ENCODE results near the gene RNASEL. TPM values are rescaled to one million over a fixed set of nuclear protein-coding genes. Genes with fewer than 3 reads are reported as not detected.
A peak's percentile ranks its signal among the peaks of the same experiment; 100 is the strongest.

Gene RNASEL
- total RNA-seq, 1 donor from 2014 or later = 6.2 TPM

GRCh38 chr1:182604175-182605164, 15.4 kb upstream of the RNASEL start, which contains the start of gene RGS16:
Gene RGS16 (minus strand): TSS chr1:182604389. CDS start chr1:182604259, 130 bp downstream.
- H3F3A ChIP-seq (ENCODE audit: low read depth) = peaks cover 17% of the 10 kb centered on the region
- no peak within 1 kb of the TSS for H3K27ac ChIP-seq
- TF ChIP-seq EZH2 (IDR thresholded peaks at IDR 0.05) (no peak), EZH2phosphoT487 (IDR thresholded peaks at IDR 0.05) (no peak)
- TF ChIP-seq, protein P1, sequence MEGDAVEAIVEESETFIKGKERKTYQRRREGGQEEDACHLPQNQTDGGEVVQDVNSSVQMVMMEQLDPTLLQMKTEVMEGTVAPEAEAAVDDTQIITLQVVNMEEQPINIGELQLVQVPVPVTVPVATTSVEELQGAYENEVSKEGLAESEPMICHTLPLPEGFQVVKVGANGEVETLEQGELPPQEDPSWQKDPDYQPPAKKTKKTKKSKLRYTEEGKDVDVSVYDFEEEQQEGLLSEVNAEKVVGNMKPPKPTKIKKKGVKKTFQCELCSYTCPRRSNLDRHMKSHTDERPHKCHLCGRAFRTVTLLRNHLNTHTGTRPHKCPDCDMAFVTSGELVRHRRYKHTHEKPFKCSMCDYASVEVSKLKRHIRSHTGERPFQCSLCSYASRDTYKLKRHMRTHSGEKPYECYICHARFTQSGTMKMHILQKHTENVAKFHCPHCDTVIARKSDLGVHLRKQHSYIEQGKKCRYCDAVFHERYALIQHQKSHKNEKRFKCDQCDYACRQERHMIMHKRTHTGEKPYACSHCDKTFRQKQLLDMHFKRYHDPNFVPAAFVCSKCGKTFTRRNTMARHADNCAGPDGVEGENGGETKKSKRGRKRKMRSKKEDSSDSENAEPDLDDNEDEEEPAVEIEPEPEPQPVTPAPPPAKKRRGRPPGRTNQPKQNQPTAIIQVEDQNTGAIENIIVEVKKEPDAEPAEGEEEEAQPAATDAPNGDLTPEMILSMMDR (IDR thresholded peaks at IDR 0.05) = no peak
- H2AFZ ChIP-seq (replicated peaks) = peak within 1 kb of the TSS; percentile 67
- H3K27me3 ChIP-seq = peaks cover 35% of the 10 kb centered on the region
- no peak within 1 kb of the TSS for H3K9ac ChIP-seq
- peak; percentile 92 for DNase-seq (ENCODE audit: low spot score)
- H3K36me3 ChIP-seq = no peaks in the 10 kb centered on the region
- H3K79me2 ChIP-seq (ENCODE audit: low read depth) = no peaks in the 10 kb centered on the region
- H3K4me3 Mint-ChIP-seq = peak within 1 kb of the TSS; percentile 80
- no peaks in the 10 kb centered on the region for H3K9me3 ChIP-seq (ENCODE audit: low read depth)
- H3K27me3 Mint-ChIP-seq (ENCODE audit: insufficient read depth, low read depth) = peaks cover 20% of the 10 kb centered on the region
- peaks cover 36% of the 10 kb centered on the region for H3K4me1 ChIP-seq
- no peaks in the 10 kb centered on the region for H3K36me3 Mint-ChIP-seq
- peaks cover 40% of the 10 kb centered on the region for H3K4me1 Mint-ChIP-seq
- H3K27ac Mint-ChIP-seq = no peak within 1 kb of the TSS
- H3K4me3 ChIP-seq = peak within 1 kb of the TSS; percentile 42
- peak within 1 kb of the TSS; percentile 75 for H3K4me2 ChIP-seq
- no peaks in the 10 kb centered on the region for H3K9me3 Mint-ChIP-seq
- no peaks in the 10 kb centered on the region for H4K20me1 ChIP-seq (ENCODE audit: low read depth)

DNA sequence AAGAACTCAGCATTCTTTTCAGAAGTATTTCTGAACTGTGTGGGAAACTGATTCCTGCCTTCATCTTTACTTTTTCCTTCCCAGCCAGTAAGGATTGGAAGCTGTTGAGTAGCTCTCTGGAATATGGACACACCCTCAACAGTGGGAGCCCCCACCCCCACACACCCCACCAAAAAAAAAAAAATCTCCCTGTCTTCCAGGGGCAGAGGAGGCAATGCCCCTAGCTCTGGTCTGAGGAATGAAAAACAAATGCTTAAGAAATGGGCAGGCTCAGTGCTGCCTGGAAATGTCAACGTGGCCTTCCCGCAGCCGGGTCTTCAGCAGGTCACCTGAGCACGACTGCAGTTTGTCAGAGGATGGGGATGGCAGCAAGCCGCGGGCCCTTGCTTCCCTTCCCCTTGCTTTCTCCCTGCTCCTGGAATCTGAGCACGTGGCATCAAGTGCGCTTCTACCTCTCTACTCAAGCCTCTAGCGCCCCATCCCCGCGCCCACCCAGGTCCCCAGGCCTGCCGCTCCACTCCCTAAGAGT, 14.7 kb upstream of the RNASEL start:
- H3K4me3 ChIP-seq = peak overlapping the region; percentile 42
- Mint-ChIP-seq H3K27ac (no peak overlapping the region), H3K36me3 (no peaks in the 10 kb centered on the region), H3K27me3 (ENCODE audit: insufficient read depth, low read depth) (peaks cover 17% of the 10 kb centered on the region), H3K4me3 (peak overlapping the region; percentile 80), H3K9me3 (no peaks in the 10 kb centered on the region), H3K4me1 (peaks cover 40% of the 10 kb centered on the region)
- no peak overlapping the region for H3K9ac ChIP-seq
- peaks cover 36% of the 10 kb centered on the region for H3K4me1 ChIP-seq
- no peaks in the 10 kb centered on the region for H3K79me2 ChIP-seq (ENCODE audit: low read depth)
- no peak overlapping the region for H3K27ac ChIP-seq
- H3K27me3 ChIP-seq = peaks cover 35% of the 10 kb centered on the region
- no peaks in the 10 kb centered on the region for H4K20me1 ChIP-seq (ENCODE audit: low read depth)
- TF ChIP-seq, protein P1 (IDR thresholded peaks at IDR 0.05) = no peak
- TF ChIP-seq EZH2phosphoT487 (IDR thresholded peaks at IDR 0.05) (no peak), EZH2 (IDR thresholded peaks at IDR 0.05) (no peak)
- H3K9me3 ChIP-seq (ENCODE audit: low read depth) = no peaks in the 10 kb centered on the region
- peak; percentile 37 for DNase-seq (ENCODE audit: low spot score)
- H3K4me2 ChIP-seq = peak overlapping the region; percentile 75
- H3K36me3 ChIP-seq = no peaks in the 10 kb centered on the region
- peaks cover 22% of the 10 kb centered on the region for H3F3A ChIP-seq (ENCODE audit: low read depth)
- peak overlapping the region; percentile 67 for H2AFZ ChIP-seq (replicated peaks)

DNA sequence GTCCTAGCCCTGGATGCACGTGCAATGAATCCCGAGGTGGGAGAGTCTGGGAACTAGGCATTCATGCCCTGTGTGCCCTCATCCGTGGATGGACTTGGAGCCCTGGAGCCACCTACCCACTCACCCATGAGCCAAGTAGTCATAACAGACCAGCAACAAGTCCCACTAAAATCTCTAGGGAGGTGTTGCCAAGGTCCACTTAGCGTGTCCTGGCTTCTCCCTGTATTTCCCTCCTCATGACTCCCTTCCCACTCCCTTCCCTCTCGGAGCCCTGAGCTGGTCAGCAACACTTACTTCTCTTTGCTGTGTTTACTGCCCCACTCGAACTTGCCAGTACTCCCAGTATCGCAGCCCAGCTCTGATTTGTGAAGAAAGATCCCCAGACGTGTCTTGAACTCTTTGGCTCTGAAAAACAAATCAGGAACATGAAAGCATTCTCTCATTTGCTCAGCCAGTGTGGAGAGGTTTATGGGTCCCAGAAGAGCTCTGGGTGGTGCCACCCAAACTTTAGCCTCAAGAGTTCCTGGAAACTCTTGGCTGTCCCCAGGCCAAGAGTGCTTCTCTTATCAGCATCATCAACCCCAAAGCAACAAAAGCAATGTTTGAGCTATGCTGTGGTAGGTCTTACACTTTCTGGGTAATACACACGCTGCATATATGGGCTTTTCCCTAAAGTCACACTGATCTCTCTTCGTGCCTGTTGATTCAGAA, 14.0 kb upstream of the RNASEL start:
- Mint-ChIP-seq H3K4me3 (peak overlapping the region; percentile 80), H3K9me3 (no peaks in the 10 kb centered on the region), H3K27me3 (ENCODE audit: insufficient read depth, low read depth) (peaks cover 17% of the 10 kb centered on the region), H3K36me3 (no peaks in the 10 kb centered on the region), H3K4me1 (peaks cover 39% of the 10 kb centered on the region), H3K27ac (no peak overlapping the region)
- DNase-seq (ENCODE audit: low spot score) = no peak
- H3F3A ChIP-seq (ENCODE audit: low read depth) = peaks cover 22% of the 10 kb centered on the region
- peak overlapping the region; percentile 42 for H3K4me3 ChIP-seq
- H3K9me3 ChIP-seq (ENCODE audit: low read depth) = no peaks in the 10 kb centered on the region
- H4K20me1 ChIP-seq (ENCODE audit: low read depth) = no peaks in the 10 kb centered on the region
- peaks cover 35% of the 10 kb centered on the region for H3K27me3 ChIP-seq
- H3K79me2 ChIP-seq (ENCODE audit: low read depth) = no peaks in the 10 kb centered on the region
- no peak overlapping the region for H3K27ac ChIP-seq
- H3K9ac ChIP-seq = no peak overlapping the region
- peak overlapping the region; percentile 75 for H3K4me2 ChIP-seq
- no peaks in the 10 kb centered on the region for H3K36me3 ChIP-seq
- TF ChIP-seq EZH2phosphoT487 (IDR thresholded peaks at IDR 0.05) (no peak), EZH2 (IDR thresholded peaks at IDR 0.05) (no peak)
- TF ChIP-seq, protein P1 (IDR thresholded peaks at IDR 0.05) = no peak
- H2AFZ ChIP-seq (replicated peaks) = no peak overlapping the region
- H3K4me1 ChIP-seq = peaks cover 36% of the 10 kb centered on the region

Data from neural progenitor cell (in vitro differentiated cells).